Muscle of arm (tissue), 12 donors: Measurements from ENCODE around the gene ANK3. TPM values are rescaled to one million over a fixed set of nuclear protein-coding genes. Genes with fewer than 3 reads are reported as not detected.

Experiments used
- DNase-seq: peaks from one replicate; pipeline ENCODE4 v3.0.0-alpha.2; 2013
- polyA plus RNA-seq, 12 donors: library from polyadenylated mRNA; unstranded; fragments of 120-200 nt; gene quantifications; one replicate each; pipeline ENCODE4 v1.2.1, GENCODE V29; 2013; ENCODE audit not compliant: insufficient read length in 12 of 12

The ANK3 gene
- polyA plus RNA-seq, 12 donors = 84.5 to 171 (median 147) TPM; not detected in 1

- peak; percentile 53 for DNase-seq
These were observed 247.6 kb downstream of the ANK3 start for GRCh38 chr10:60141896-60142559.

- peak; percentile 35 for DNase-seq
These were observed 248.7 kb downstream of the ANK3 start for GRCh38 chr10:60140651-60141632.

- DNase-seq = peak; percentile 32
These were observed 249.7 kb downstream of the ANK3 start for GRCh38 chr10:60139798-60140566.

GRCh38 chr10:60139290-60139689 is 250.4 kb downstream of the ANK3 start:
- peak; percentile 9 for DNase-seq

GRCh38 chr10:60138842-60139241 is 250.8 kb downstream of the ANK3 start:
- no peak for DNase-seq

- no peak for DNase-seq
These were observed 251.6 kb downstream of the ANK3 start for GRCh38 chr10:60138026-60138425.

GRCh38 chr10:60137292-60137992 is 252.2 kb downstream of the ANK3 start:
- no peak for DNase-seq

GRCh38 chr10:60135020-60135419 is 254.7 kb downstream of the ANK3 start:
- DNase-seq = no peak

- DNase-seq = no peak
These were observed 255.1 kb downstream of the ANK3 start for GRCh38 chr10:60134548-60134947.

- DNase-seq = no peak
These were observed 259.5 kb downstream of the ANK3 start for GRCh38 chr10:60130130-60130579.

GRCh38 chr10:60125895-60126294 is 263.8 kb downstream of the ANK3 start:
- DNase-seq = no peak

GRCh38 chr10:60124536-60124935 is 265.1 kb downstream of the ANK3 start:
- DNase-seq = no peak

- no peak for DNase-seq
These were observed 266.0 kb downstream of the ANK3 start for GRCh38 chr10:60123668-60124067.

- DNase-seq = no peak
These were observed 266.5 kb downstream of the ANK3 start for GRCh38 chr10:60123172-60123571.

GRCh38 chr10:60122190-60122589 is 267.5 kb downstream of the ANK3 start:
- no peak for DNase-seq

GRCh38 chr10:60114765-60115586 is 274.7 kb downstream of the ANK3 start:
- peak; percentile 27 for DNase-seq

- DNase-seq = no peak
These were observed 278.9 kb downstream of the ANK3 start for GRCh38 chr10:60110739-60111138.

GRCh38 chr10:60107308-60107976 is 282.2 kb downstream of the ANK3 start:
- DNase-seq = no peak

- no peak for DNase-seq
These were observed 284.4 kb downstream of the ANK3 start for GRCh38 chr10:60105295-60105695.

GRCh38 chr10:60101821-60102220 is 287.9 kb downstream of the ANK3 start:
- no peak for DNase-seq
